Kidney epithelial cell (primary cell): Measurements from ENCODE around the gene FGFRL1. TPM values are rescaled to one million over a fixed set of nuclear protein-coding genes. Genes with fewer than 3 reads are reported as not detected.

Source experiments
- DNase-seq: peaks from one replicate; pipeline ENCODE4 v3.0.0-alpha.2; 2010; ENCODE audit warnings: low read depth
- H3K27me3 ChIP-seq: 2 replicates; pipeline ENCODE4 v1.6.0; 2011; ENCODE audit warnings: low read length; ENCODE audit not compliant: control insufficient read depth, insufficient read depth
- H3K36me3 ChIP-seq: 2 replicates; pipeline ENCODE4 v1.5.1; 2011; ENCODE audit warnings: low read length; ENCODE audit not compliant: control insufficient read depth, insufficient read depth
- H3K4me3 ChIP-seq: 2 replicates; pipeline ENCODE4 v1.5.1; 2011; ENCODE audit warnings: low read depth, mild to moderate bottlenecking, control low read depth, low read length
- CTCF ChIP-seq: IDR thresholded peaks from 2 replicates; pipeline ENCODE4 v1.5.1; 2011; ENCODE audit warnings: mild to moderate bottlenecking, moderate library complexity, low read length, control low read depth, inconsistent platforms; ENCODE audit not compliant: insufficient read depth, poor library complexity, severe bottlenecking
- total RNA-seq: library from RNA; depleted of rRNA; stranded (reverse); fragments of >200 nt; gene quantifications from 2 replicates; pipeline ENCODE4 v1.2.3, GENCODE V29; 2015

The FGFRL1 gene
- total RNA-seq, 1 donor from 2014 or later, result 39.2 TPM

GRCh38 chr4:1035510-1035909, 24.1 kb downstream of the FGFRL1 start:
- TF ChIP-seq CTCF, result no peak
- Histone ChIP-seq H3K4me3 (no peak overlapping the region), H3K36me3 (no peaks in the 10 kb centered on the region), H3K27me3 (peaks cover 22% of the 10 kb centered on the region)
- DNase-seq, result no peak

GRCh38 chr4:1036095-1036494, 24.7 kb downstream of the FGFRL1 start:
- H3K27me3 ChIP-seq, result peaks cover 16% of the 10 kb centered on the region
- no peak for DNase-seq
- no peaks in the 10 kb centered on the region for H3K36me3 ChIP-seq
- no peak overlapping the region for H3K4me3 ChIP-seq
- no peak for TF ChIP-seq CTCF

- no peak overlapping the region for H3K4me3 ChIP-seq
- peaks cover 14% of the 10 kb centered on the region for H3K27me3 ChIP-seq
- no peak for DNase-seq
- no peak for TF ChIP-seq CTCF
- H3K36me3 ChIP-seq, result no peaks in the 10 kb centered on the region
Measured at GRCh38 chr4:1036976-1037810, 25.8 kb downstream of the FGFRL1 start.

GRCh38 chr4:1038948-1039492, 27.6 kb downstream of the FGFRL1 start:
- TF ChIP-seq CTCF, result no peak
- no peak for DNase-seq
- Histone ChIP-seq H3K36me3 (no peaks in the 10 kb centered on the region), H3K27me3 (no peaks in the 10 kb centered on the region), H3K4me3 (no peak overlapping the region)

GRCh38 chr4:1039493-1040343, 28.3 kb downstream of the FGFRL1 start:
- DNase-seq, result no peak
- Histone ChIP-seq H3K4me3 (no peak overlapping the region), H3K27me3 (peaks cover under 1% of the 10 kb centered on the region), H3K36me3 (no peaks in the 10 kb centered on the region)
- TF ChIP-seq CTCF, result no peak
